ENCODE measurements around the gene SOCS3. TPM values are rescaled to one million over a fixed set of nuclear protein-coding genes. Genes with fewer than 3 reads are reported as not detected.

Gene SOCS3
- total and polyA plus RNA-seq, 2 experiments from 2014 or later = 13.2 to 32.9 TPM

- Histone ChIP-seq H3K27ac (ENCODE audit: low read depth) (no peak overlapping the region), H3K9me2 (ENCODE audit: insufficient read depth) (no peaks in the 10 kb centered on the region), H3F3A (replicated peaks; ENCODE audit: low read depth) (peaks cover 29% of the 10 kb centered on the region), H3K27me3 (ENCODE audit: insufficient read depth) (no peaks in the 10 kb centered on the region), H3K4me3 (no peak overlapping the region), H3K79me2 (replicated peaks; ENCODE audit: insufficient read depth) (no peaks in the 10 kb centered on the region), H2AFZ (no peak overlapping the region), H4K20me1 (replicated peaks; ENCODE audit: insufficient read depth) (no peaks in the 10 kb centered on the region), H3K4me1 (ENCODE audit: insufficient read depth) (peaks cover 38% of the 10 kb centered on the region), H3K4me2 (no peak overlapping the region), H3K36me3 (ENCODE audit: insufficient read depth) (no peaks in the 10 kb centered on the region)
- Mint-ChIP-seq H3K4me3 (no peak overlapping the region), H3K4me1 (peaks cover 53% of the 10 kb centered on the region), H3K9me3 (no peaks in the 10 kb centered on the region), H3K36me3 (ENCODE audit: low read depth) (no peaks in the 10 kb centered on the region), H3K27ac (no peak overlapping the region), H3K27me3 (ENCODE audit: insufficient read depth, low read depth, poor library complexity) (peaks cover 28% of the 10 kb centered on the region)
- DNase-seq (ENCODE audit: low spot score) (no peak), ATAC-seq (no peak)
- no peak for TF ChIP-seq JUNB (IDR thresholded peaks at IDR 0.05; ENCODE audit: unreplicated experiment)
- no peak for TF ChIP-seq STAT1 (IDR thresholded peaks at IDR 0.05; ENCODE audit: unreplicated experiment)
- no peak for TF ChIP-seq ZNF462 (CRISPR knock-in tag; IDR thresholded peaks at IDR 0.05)
- no peak for TF ChIP-seq EZH2 (IDR thresholded peaks at IDR 0.05; ENCODE audit: low read depth, unreplicated experiment)
- TF ChIP-seq CTCF (conservative IDR thresholded peaks at IDR 0.05; ENCODE audit: low read depth in 2 of 2) = no peak
- no peak for TF ChIP-seq EZH2phosphoT487 (IDR thresholded peaks at IDR 0.05; ENCODE audit: unreplicated experiment)
- no peak for TF ChIP-seq ZNF114 (CRISPR knock-in tag; IDR thresholded peaks at IDR 0.05)
- TF ChIP-seq CREB1 (CRISPR knock-in tag; IDR thresholded peaks at IDR 0.05; ENCODE audit: low read depth) = no peak
- no peak for TF ChIP-seq POLR2AphosphoS5 (IDR thresholded peaks at IDR 0.05; ENCODE audit: low read depth)
- no peak for TF ChIP-seq ETS1 (IDR thresholded peaks at IDR 0.05)
- no peak for TF ChIP-seq ZNF331 (CRISPR knock-in tag; IDR thresholded peaks at IDR 0.05; ENCODE audit: low read depth)
- TF ChIP-seq REST (IDR thresholded peaks at IDR 0.05; ENCODE audit: unreplicated experiment) = no peak
- TF ChIP-seq NANOG (IDR thresholded peaks at IDR 0.05; ENCODE audit: borderline replicate concordance) = no peak
Measured at GRCh38 chr17:78318843-78319242, 41.0 kb downstream of the SOCS3 start.
